ENCODE results near the gene F13A1.

DNA sequence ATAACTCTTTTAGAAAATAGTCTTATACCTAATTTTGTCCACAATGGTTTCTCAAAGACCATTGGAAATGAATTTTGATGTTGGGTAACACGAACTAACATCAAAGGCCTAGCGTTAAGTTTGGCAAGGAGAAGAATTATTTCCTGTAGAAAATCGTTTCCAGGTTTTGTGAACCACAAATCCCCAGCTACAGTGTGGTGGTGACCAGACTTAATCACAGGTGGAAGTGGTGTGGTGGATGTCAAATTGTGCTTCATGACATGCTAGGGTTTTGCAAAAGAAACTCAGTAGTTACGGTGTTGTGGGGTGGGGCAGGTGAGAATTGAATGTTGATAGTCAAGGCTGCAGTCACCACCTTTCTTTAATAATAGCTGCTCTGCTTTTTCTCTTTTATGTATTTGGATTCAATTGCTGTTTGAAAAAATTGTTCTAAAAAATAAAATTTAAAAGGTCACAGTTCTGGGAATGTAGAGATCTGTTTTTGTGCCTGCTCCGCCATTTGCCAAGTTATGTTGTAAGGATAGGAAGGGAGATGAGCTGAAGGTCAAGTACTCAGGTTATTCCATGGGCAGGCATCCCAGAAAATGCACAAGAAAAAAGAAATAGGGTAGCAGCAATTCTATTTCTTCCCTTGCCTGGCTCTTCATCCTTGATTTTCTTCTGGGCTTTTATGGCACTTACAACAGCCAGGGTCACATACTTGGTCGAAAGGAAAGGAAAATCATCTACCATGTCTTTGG is 83.6 kb downstream of the F13A1 start:
- TF ChIP-seq ZNF571 (tag by site-specific recombination; IDR thresholded peaks at IDR 0.05) (no peak), TCF7L2 (IDR thresholded peaks at IDR 0.05; ENCODE audit: borderline replicate concordance, low read depth, low read length) (no peak), ZNF670 (tag by site-specific recombination; IDR thresholded peaks at IDR 0.05; ENCODE audit: low read depth) (no peak), ZNF214 (tag by site-specific recombination; IDR thresholded peaks at IDR 0.05; ENCODE audit: borderline replicate concordance) (no peak), ZNF76 (tag by site-specific recombination; IDR thresholded peaks at IDR 0.05; ENCODE audit: borderline replicate concordance, low read depth) (no peak), ZNF510 (tag by site-specific recombination; IDR thresholded peaks at IDR 0.05; ENCODE audit: insufficient replicate concordance) (no peak), ZNF157 (tag by site-specific recombination; IDR thresholded peaks at IDR 0.05) (no peak), ZNF707 (tag by site-specific recombination; IDR thresholded peaks at IDR 0.05) (no peak), ZNF629 (tag by site-specific recombination; IDR thresholded peaks at IDR 0.05) (no peak)
- TF ChIP-seq, protein P1, sequence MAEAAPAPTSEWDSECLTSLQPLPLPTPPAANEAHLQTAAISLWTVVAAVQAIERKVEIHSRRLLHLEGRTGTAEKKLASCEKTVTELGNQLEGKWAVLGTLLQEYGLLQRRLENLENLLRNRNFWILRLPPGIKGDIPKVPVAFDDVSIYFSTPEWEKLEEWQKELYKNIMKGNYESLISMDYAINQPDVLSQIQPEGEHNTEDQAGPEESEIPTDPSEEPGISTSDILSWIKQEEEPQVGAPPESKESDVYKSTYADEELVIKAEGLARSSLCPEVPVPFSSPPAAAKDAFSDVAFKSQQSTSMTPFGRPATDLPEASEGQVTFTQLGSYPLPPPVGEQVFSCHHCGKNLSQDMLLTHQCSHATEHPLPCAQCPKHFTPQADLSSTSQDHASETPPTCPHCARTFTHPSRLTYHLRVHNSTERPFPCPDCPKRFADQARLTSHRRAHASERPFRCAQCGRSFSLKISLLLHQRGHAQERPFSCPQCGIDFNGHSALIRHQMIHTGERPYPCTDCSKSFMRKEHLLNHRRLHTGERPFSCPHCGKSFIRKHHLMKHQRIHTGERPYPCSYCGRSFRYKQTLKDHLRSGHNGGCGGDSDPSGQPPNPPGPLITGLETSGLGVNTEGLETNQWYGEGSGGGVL (tag by site-specific recombination; IDR thresholded peaks at IDR 0.05), result no peak
- TF ChIP-seq, protein P2, sequence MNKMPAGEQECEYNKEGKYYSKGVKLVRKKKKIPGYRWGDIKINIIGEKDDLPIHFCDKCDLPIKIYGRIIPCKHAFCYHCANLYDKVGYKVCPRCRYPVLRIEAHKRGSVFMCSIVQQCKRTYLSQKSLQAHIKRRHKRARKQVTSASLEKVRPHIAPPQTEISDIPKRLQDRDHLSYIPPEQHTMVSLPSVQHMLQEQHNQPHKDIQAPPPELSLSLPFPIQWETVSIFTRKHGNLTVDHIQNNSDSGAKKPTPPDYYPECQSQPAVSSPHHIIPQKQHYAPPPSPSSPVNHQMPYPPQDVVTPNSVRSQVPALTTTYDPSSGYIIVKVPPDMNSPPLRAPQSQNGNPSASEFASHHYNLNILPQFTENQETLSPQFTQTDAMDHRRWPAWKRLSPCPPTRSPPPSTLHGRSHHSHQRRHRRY (tag by site-specific recombination; IDR thresholded peaks at IDR 0.05), result no peak
- TF ChIP-seq, protein P3, sequence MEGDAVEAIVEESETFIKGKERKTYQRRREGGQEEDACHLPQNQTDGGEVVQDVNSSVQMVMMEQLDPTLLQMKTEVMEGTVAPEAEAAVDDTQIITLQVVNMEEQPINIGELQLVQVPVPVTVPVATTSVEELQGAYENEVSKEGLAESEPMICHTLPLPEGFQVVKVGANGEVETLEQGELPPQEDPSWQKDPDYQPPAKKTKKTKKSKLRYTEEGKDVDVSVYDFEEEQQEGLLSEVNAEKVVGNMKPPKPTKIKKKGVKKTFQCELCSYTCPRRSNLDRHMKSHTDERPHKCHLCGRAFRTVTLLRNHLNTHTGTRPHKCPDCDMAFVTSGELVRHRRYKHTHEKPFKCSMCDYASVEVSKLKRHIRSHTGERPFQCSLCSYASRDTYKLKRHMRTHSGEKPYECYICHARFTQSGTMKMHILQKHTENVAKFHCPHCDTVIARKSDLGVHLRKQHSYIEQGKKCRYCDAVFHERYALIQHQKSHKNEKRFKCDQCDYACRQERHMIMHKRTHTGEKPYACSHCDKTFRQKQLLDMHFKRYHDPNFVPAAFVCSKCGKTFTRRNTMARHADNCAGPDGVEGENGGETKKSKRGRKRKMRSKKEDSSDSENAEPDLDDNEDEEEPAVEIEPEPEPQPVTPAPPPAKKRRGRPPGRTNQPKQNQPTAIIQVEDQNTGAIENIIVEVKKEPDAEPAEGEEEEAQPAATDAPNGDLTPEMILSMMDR (tag by site-specific recombination; IDR thresholded peaks at IDR 0.05), result no peak
- TF ChIP-seq, protein P4, sequence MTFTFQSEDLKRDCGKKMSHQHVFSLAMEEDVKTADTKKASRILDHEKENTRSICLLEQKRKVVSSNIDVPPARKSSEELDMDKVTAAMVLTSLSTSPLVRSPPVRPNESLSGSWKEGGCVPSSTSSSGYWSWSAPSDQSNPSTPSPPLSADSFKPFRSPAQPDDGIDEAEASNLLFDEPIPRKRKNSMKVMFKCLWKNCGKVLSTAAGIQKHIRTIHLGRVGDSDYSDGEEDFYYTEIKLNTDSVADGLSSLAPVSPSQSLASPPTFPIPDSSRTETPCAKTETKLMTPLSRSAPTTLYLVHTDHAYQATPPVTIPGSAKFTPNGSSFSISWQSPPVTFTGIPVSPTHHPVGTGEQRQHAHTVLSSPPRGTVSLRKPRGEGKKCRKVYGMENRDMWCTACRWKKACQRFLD (tag by site-specific recombination; IDR thresholded peaks at IDR 0.05), result no peak
